ENCODE results near the gene MYH10.
"Not testable (repeated sequence)": the region's sequence is repeated elsewhere in the genome, so short reads cannot be mapped to it uniquely, and the experiment has no call there.

MYH10 gene

GRCh38 chr17:8542599-8543502 is 87.7 kb downstream of the MYH10 start:
- DNase-seq, result no peak

DNA sequence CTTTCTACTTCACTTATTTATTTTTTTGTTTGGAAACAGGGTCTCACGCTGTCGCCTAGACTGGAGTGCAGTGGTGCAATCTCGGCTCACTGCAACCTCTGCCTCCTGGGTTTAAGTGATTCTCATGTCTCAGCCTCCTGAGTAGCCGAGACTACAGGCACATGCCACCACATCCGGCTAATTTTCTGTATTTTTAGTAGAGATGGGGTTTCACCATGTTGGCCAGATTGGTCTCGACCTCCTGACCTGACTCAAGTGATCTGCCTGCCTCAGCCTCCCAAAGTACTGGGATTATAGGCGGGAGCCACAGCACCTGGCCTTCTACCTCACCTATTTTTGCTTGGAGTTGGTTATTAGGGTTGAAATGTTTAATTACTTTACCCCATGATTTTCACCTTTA is 90.5 kb downstream of the MYH10 start:
- not testable (repeated sequence) for DNase-seq

DNA sequence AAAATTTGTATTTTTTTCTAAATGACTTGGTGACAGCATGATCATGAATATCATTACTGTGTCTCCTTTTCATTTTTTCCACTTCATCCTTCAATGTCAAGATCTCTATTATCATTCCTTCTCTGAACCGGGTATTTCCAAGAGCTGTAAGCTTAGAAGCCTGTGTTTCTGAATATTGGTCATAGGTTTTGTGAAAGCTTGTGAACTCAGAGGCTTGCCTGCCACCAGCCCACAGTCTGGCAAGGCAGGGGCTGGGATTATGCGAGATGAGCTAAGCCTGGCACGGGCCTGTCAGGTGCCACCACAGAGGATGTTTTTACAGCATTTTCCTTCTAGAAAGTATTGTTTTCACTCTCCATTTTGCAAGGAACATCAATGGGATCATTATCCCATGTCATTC is 92.8 kb downstream of the MYH10 start:
- no peak for DNase-seq

- DNase-seq, result no peak
These were observed 95.9 kb downstream of the MYH10 start for GRCh38 chr17:8534498-8535188.

DNA sequence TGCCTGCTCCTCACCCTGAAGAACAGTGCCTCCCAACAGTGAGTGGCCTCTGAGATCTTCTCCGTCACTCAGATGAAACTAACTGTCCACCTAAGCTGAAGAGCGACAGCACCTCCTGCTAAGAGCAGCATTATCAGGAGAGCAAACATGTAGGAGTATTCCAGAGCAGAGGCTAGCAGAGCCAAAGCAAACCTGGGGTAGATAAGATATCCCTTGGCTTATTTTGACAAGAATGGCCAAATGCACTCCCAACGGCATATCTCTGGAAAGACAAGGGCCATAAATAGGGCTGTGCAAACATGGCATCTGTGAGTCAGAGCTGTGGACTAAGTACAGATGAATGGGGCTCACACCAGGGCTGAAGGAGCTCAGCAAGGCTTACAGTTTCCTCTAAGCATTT is 98.5 kb downstream of the MYH10 start:
- no peak for DNase-seq

GRCh38 chr17:8522577-8522976 is 107.9 kb downstream of the MYH10 start:
- DNase-seq, result no peak

- no peak for DNase-seq
These were observed 109.5 kb downstream of the MYH10 start for GRCh38 chr17:8520981-8521380.

DNA sequence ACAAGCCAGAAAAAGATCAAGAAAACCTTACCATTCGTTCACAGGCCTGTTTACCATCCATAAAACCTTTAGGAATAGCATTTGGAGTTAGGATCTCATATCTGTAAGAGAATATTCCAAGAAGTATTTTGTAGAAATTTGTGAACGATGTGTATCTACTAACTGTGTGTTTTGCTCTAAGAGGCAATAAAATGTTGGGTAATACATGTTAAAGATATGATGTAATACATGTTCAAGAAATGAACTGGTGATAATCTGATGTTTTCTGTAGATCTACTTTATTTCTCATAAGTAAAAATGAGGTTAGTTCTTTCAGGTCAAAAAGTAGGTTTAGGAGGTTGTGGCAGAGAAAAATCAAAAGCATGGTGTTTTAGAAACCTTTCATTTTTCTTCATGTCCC is 111.7 kb downstream of the MYH10 start:
- no peak for DNase-seq

- no peak for DNase-seq
These were observed 112.2 kb downstream of the MYH10 start for GRCh38 chr17:8518326-8518725.

- no peak for DNase-seq
These were observed 115.7 kb downstream of the MYH10 start for GRCh38 chr17:8514801-8515200.

DNA sequence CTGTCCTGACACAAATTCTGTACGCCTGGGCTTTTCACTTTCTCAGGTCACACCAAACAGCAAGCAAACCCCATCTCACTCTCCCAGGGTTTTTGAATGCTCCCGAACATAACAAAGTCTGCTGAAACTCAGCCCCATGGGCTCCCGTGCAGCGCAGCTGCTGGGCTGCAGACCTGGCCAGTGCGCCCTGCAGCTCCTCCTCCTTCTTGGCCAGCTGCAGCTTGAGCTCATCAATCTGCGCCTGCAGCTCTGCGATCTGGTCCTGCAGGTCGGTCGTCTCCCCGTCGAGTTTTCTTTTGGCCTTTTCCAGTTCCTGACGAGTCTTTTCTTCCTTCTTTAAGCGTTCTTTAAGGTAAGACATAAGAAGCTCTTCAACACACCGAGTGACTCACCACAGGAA is 124.4 kb downstream of the MYH10 start:
- DNase-seq, result no peak

DNA sequence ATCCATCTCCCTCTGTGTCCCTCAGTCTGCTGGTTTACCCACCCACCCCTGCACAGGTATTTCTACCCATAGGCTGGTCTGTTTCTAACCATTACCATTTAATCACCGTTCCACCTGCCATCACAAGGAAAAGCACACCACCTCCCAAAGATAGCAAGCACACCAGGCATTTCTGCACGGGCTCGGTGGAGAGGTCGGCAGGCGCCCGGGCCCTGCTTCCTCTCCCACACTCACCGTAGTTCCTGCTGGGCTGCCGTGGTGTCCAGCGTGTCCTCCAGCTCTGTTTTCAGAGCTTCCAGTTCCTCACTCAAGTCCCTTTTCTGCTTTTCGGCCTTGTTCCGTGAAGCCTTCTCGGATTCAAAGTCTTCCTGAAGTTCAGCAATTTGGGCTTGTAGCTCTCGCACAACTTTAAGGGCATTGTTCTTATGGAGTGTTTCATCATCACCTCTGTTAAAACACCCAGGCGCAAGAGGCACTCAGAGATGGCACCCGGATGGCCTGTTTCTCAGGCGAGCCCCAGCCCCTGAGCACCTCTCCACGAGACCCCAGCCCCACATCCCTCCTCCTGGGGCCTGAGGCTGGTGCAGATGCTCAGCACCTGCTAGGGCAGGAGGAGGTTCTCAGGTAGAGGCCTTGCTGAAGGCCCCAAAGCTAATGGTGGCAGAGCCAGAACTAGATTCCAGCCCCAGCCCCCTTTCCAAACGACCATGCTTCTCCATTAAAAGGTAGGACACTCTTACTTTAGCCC is 125.9 kb downstream of the MYH10 start:
- DNase-seq, result no peak

GRCh38 chr17:8503807-8504206 is 126.7 kb downstream of the MYH10 start:
- DNase-seq, result no peak

- DNase-seq, result no peak
These were observed 127.2 kb downstream of the MYH10 start for GRCh38 chr17:8503368-8503767.

DNA sequence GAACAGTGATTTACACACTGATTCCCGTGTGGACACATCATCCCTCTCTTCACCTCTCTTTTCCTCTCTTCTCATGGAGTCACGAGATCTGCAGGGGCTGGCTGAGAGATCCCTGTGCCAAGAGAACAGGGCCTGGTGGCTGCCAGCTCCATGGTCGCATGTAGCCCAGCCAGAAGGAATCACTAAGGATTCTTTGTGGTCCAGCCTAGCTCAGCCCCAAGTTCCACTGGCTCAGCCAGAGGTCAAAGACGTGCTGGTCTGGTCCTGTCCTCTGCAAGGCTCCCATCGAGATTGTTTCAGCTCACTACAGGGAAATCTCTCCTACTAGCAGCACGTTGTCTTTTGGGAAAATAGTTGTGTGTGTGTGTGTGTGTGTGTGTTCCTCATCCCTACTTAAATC is 128.4 kb downstream of the MYH10 start:
- no peak for DNase-seq

DNA sequence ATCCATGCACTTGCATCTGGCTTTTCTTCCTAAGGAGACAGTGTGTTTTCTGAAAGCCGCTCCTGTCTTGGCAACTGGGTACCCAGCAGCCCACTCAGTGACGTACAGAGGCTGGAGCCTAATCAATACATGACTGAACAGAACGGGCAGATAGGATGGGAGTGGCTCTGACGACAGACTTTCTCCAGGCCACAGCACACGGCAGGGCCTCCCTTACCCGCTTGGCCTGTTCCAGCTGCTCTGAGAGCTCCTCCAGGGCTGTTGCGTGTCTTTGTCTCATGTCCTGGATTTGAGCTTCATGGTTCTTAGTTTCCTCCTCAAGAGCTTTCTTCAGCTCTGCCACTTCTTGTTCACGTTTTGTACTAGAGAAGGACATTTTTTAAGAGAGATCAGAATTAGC is 129.9 kb downstream of the MYH10 start:
- DNase-seq, result no peak

GRCh38 chr17:8499614-8500013 is 130.9 kb downstream of the MYH10 start:
- DNase-seq, result no peak

DNA sequence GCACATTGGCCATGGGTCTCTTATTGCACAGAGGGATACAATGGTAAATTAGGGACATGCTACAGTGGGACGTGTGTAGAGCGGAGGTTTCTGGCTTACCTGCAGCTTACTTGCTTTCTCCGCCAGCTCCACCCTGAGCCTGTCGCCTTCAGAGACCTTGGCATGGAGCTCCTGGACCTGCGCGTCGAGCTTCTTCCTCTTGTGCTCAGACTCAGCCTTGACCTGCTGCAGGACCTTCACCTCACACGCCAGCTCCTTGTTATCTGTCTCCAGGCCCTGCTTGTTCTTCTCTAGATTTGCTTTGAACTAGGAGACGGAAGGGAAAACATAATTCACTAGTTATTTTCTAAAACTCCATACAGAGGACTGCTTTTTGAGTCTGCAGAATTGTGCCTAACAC is 131.4 kb downstream of the MYH10 start:
- DNase-seq, result no peak

- DNase-seq, result no peak
These were observed 134.4 kb downstream of the MYH10 start for GRCh38 chr17:8496081-8496480.

GRCh38 chr17:8494506-8495111 is 135.9 kb downstream of the MYH10 start:
- DNase-seq, result no peak

GRCh38 chr17:8494021-8494420 is 136.5 kb downstream of the MYH10 start:
- no peak for DNase-seq

GRCh38 chr17:8492121-8492520 is 138.4 kb downstream of the MYH10 start:
- DNase-seq, result no peak
